ENCODE results near the gene HS3ST3A1. TPM values are rescaled to one million over a fixed set of nuclear protein-coding genes. Genes with fewer than 3 reads are reported as not detected.

The HS3ST3A1 gene
- total RNA-seq, 1 experiment from 2014 or later: not detected

DNA sequence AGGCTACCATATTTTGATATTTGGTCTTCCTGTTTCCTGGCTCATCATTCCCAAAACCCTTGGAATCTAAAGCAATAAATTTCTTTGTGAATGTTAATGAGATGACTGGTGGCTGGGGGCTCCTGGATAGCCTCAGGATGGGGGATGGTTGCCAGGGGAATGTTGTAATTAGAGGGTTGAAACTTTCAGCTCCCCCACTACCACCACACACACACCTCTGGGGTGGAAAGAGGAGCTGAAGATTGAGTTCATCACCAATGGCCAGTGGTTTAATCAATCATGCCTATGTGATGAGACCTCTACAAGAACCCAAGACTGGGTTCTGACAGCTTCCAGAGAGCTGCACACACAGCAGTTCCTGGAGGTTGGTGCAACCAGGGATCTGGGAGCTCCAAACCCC, 59.1 kb downstream of the HS3ST3A1 start:
- Histone ChIP-seq H3K4me2 (ENCODE audit: low read length) (no peak overlapping the region), H3K4me1 (ENCODE audit: control insufficient read depth in 1 of 2, insufficient read depth in 2 of 2, low read length in 2 of 2) (peaks cover 25 to 47% of the 10 kb centered on the region in 2 experiments), H3K36me3 (ENCODE audit: control insufficient read depth in 1 of 2, insufficient read depth in 2 of 2, low read length in 2 of 2) (no peaks in the 10 kb centered on the region), H3K27me3 (ENCODE audit: insufficient read depth, low read length) (no peaks in the 10 kb centered on the region; the same call in 1 of the 2 replicates), H2AFZ (ENCODE audit: low read depth, low read length, poor library complexity, severe bottlenecking) (no peak overlapping the region), H4K20me1 (ENCODE audit: insufficient read depth) (no peaks in the 10 kb centered on the region), H3K9me3 (ENCODE audit: control insufficient read depth in 1 of 2, insufficient read depth in 1 of 2, low read depth in 1 of 2, low read length in 2 of 2) (no peaks in the 10 kb centered on the region), H3K9me2 (ENCODE audit: insufficient read depth) (no peaks in the 10 kb centered on the region), H3K79me2 (ENCODE audit: insufficient read depth, low read length) (no peaks in the 10 kb centered on the region), H3K9ac (ENCODE audit: low read length) (no peak overlapping the region), H3K27ac (ENCODE audit: low read depth, low read length) (no peak overlapping the region), H3K4me3 (replicated peaks in 1 of 2; ENCODE audit: low read depth in 1 of 2, low read length in 2 of 2) (no peak overlapping the region)
- DNase-seq (ENCODE audit: low read depth, low spot score) (no peak), ATAC-seq (no peak)
- no TSS peak for BruUV-seq (replicated peaks)
- ChIA-PET RAD21 (ENCODE audit: low non-redundant PET in 1 of 2, low total read pairs in 2 of 2, uncharacterized antibody in 2 of 2, unreplicated experiment in 2 of 2) (no interaction called here), CTCF (no interaction called here), POLR2A (no interaction called here)
- intact Hi-C loops (cut with micrococcal nuclease): no loop called here
- TF ChIP-seq SP1 (IDR thresholded peaks at IDR 0.05; ENCODE audit: low read depth) (no peak), ZNF274 (IDR thresholded peaks at IDR 0.05; ENCODE audit: low read depth, low read length) (no peak), ZFX (IDR thresholded peaks at IDR 0.05) (no peak), SRF (IDR thresholded peaks at IDR 0.05; ENCODE audit: low read depth) (no peak), JUND (IDR thresholded peaks at IDR 0.05) (no peak), YY1 (IDR thresholded peaks at IDR 0.05; ENCODE audit: extremely low read depth, insufficient replicate concordance, low read depth, low read length) (no peak), EZH2phosphoT487 (IDR thresholded peaks at IDR 0.05; ENCODE audit: borderline replicate concordance) (no peak), EZH2 (IDR thresholded peaks at IDR 0.05) (no peak), RAD21 (IDR thresholded peaks at IDR 0.05; ENCODE audit: low read depth) (no peak), TCF7L2 (IDR thresholded peaks at IDR 0.05; ENCODE audit: borderline replicate concordance, extremely low read depth, insufficient read depth, insufficient read length) (no peak), CBX3 (IDR thresholded peaks at IDR 0.05; ENCODE audit: low read depth) (no peak), SIN3A (IDR thresholded peaks at IDR 0.05; ENCODE audit: low read depth) (no peak), POLR2A (IDR thresholded peaks at IDR 0.05; ENCODE audit: borderline replicate concordance, extremely low read depth, insufficient read depth, insufficient read length) (no peak), ELF1 (IDR thresholded peaks at IDR 0.05; ENCODE audit: borderline replicate concordance, low read depth) (no peak), EGR1 (IDR thresholded peaks at IDR 0.05; ENCODE audit: low read depth) (no peak)
- TF ChIP-seq, protein P1, sequence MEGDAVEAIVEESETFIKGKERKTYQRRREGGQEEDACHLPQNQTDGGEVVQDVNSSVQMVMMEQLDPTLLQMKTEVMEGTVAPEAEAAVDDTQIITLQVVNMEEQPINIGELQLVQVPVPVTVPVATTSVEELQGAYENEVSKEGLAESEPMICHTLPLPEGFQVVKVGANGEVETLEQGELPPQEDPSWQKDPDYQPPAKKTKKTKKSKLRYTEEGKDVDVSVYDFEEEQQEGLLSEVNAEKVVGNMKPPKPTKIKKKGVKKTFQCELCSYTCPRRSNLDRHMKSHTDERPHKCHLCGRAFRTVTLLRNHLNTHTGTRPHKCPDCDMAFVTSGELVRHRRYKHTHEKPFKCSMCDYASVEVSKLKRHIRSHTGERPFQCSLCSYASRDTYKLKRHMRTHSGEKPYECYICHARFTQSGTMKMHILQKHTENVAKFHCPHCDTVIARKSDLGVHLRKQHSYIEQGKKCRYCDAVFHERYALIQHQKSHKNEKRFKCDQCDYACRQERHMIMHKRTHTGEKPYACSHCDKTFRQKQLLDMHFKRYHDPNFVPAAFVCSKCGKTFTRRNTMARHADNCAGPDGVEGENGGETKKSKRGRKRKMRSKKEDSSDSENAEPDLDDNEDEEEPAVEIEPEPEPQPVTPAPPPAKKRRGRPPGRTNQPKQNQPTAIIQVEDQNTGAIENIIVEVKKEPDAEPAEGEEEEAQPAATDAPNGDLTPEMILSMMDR (IDR thresholded peaks at IDR 0.05 in 2 of 3, conservative IDR thresholded peaks at IDR 0.05 in 1 of 3; ENCODE audit: borderline replicate concordance in 1 of 3, insufficient read depth in 1 of 3, low read depth in 2 of 3, low read length in 2 of 3): no peak
- TF ChIP-seq, protein P2, sequence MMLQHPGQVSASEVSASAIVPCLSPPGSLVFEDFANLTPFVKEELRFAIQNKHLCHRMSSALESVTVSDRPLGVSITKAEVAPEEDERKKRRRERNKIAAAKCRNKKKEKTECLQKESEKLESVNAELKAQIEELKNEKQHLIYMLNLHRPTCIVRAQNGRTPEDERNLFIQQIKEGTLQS (IDR thresholded peaks at IDR 0.05): no peak
- TF ChIP-seq, protein P3, sequence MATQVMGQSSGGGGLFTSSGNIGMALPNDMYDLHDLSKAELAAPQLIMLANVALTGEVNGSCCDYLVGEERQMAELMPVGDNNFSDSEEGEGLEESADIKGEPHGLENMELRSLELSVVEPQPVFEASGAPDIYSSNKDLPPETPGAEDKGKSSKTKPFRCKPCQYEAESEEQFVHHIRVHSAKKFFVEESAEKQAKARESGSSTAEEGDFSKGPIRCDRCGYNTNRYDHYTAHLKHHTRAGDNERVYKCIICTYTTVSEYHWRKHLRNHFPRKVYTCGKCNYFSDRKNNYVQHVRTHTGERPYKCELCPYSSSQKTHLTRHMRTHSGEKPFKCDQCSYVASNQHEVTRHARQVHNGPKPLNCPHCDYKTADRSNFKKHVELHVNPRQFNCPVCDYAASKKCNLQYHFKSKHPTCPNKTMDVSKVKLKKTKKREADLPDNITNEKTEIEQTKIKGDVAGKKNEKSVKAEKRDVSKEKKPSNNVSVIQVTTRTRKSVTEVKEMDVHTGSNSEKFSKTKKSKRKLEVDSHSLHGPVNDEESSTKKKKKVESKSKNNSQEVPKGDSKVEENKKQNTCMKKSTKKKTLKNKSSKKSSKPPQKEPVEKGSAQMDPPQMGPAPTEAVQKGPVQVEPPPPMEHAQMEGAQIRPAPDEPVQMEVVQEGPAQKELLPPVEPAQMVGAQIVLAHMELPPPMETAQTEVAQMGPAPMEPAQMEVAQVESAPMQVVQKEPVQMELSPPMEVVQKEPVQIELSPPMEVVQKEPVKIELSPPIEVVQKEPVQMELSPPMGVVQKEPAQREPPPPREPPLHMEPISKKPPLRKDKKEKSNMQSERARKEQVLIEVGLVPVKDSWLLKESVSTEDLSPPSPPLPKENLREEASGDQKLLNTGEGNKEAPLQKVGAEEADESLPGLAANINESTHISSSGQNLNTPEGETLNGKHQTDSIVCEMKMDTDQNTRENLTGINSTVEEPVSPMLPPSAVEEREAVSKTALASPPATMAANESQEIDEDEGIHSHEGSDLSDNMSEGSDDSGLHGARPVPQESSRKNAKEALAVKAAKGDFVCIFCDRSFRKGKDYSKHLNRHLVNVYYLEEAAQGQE (IDR thresholded peaks at IDR 0.05; ENCODE audit: low read depth): no peak
- TF ChIP-seq, protein P4, sequence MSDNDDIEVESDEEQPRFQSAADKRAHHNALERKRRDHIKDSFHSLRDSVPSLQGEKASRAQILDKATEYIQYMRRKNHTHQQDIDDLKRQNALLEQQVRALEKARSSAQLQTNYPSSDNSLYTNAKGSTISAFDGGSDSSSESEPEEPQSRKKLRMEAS (IDR thresholded peaks at IDR 0.05): no peak
